GM23338 (cell line): ENCODE measurements around the gene NEXMIF. TPM values are rescaled to one million over a fixed set of nuclear protein-coding genes. Genes with fewer than 3 reads are reported as not detected.

Source experiments
- ATAC-seq: fragments of 200-7000 bp; cut with Tn5 transposase; 3 replicates; pipeline ENCODE4 v1.9.1; 2020
- DNase-seq: peaks from one replicate; pipeline ENCODE4 v3.0.0-alpha.2; 2015; ENCODE audit warnings: low spot score
- H2AFZ ChIP-seq: fragments of 200-600 bp; sonication (generic); 2 replicates; pipeline ENCODE4 v1.8.0; 2016; ENCODE audit warnings: antibody characterized with exemption, mild to moderate bottlenecking, moderate library complexity
- H3F3A ChIP-seq: fragments of 200-600 bp; sonication (generic); replicated peaks from 2 replicates; pipeline ENCODE4 v1.8.0; 2017; ENCODE audit warnings: antibody characterized with exemption, mixed run types, low read depth
- H3K27ac ChIP-seq: fragments of 200-600 bp; sonication (generic); 2 replicates; pipeline ENCODE4 v1.6.1; 2016; ENCODE audit warnings: low read depth
- H3K27me3 ChIP-seq: fragments of 200-600 bp; sonication (generic); 2 replicates; pipeline ENCODE4 v1.8.0; 2016; ENCODE audit warnings: mild to moderate bottlenecking, mixed run types, moderate library complexity; ENCODE audit not compliant: insufficient read depth
- H3K36me3 ChIP-seq: fragments of 200-600 bp; sonication (generic); 2 replicates; pipeline ENCODE4 v1.8.0; 2016; ENCODE audit warnings: mild to moderate bottlenecking; ENCODE audit not compliant: insufficient read depth
- H3K4me1 ChIP-seq: fragments of 200-600 bp; sonication (generic); 2 replicates; pipeline ENCODE4 v1.8.0; 2016; ENCODE audit warnings: mild to moderate bottlenecking, moderate library complexity; ENCODE audit not compliant: insufficient read depth
- H3K4me2 ChIP-seq: fragments of 200-600 bp; sonication (generic); 2 replicates; pipeline ENCODE4 v1.7.1; 2017; ENCODE audit warnings: mixed run types
- H3K4me3 ChIP-seq: fragments of 200-600 bp; sonication (generic); 2 replicates; pipeline ENCODE4 v1.6.1; 2016; ENCODE audit warnings: mixed run types
- H3K79me2 ChIP-seq: fragments of 200-600 bp; sonication (generic); replicated peaks from 2 replicates; pipeline ENCODE4 v1.8.0; 2017; ENCODE audit warnings: mild to moderate bottlenecking; ENCODE audit not compliant: insufficient read depth
- H3K9me2 ChIP-seq: fragments of 200-600 bp; sonication (generic); 2 replicates; pipeline ENCODE4 v1.8.0; 2017; ENCODE audit not compliant: insufficient read depth
- H4K20me1 ChIP-seq: fragments of 200-600 bp; sonication (generic); replicated peaks from 2 replicates; pipeline ENCODE4 v1.8.0; 2017; ENCODE audit warnings: mild to moderate bottlenecking; ENCODE audit not compliant: insufficient read depth
- H3K27ac Mint-ChIP-seq: 2 replicates; pipeline ENCODE4 v1.8.0; 2020; ENCODE audit warnings: inconsistent platforms, mild to moderate bottlenecking, moderate library complexity, mixed read lengths
- H3K27me3 Mint-ChIP-seq: 3 replicates; pipeline ENCODE4 v1.8.0; 2022; ENCODE audit warnings: low read depth, mild to moderate bottlenecking, moderate library complexity, mixed read lengths, inconsistent platforms; ENCODE audit not compliant: insufficient read depth, poor library complexity
- H3K36me3 Mint-ChIP-seq: 3 replicates; pipeline ENCODE4 v1.8.0; 2021; ENCODE audit warnings: low read depth, mild to moderate bottlenecking, inconsistent platforms, moderate library complexity, mixed read lengths
- H3K4me1 Mint-ChIP-seq: 3 replicates; pipeline ENCODE4 v1.8.0; 2020; ENCODE audit warnings: mild to moderate bottlenecking, inconsistent platforms, mixed read lengths
- H3K4me3 Mint-ChIP-seq: 3 replicates; pipeline ENCODE4 v1.8.0; 2021; ENCODE audit warnings: moderate library complexity, mild to moderate bottlenecking, inconsistent platforms, mixed read lengths
- H3K9me3 Mint-ChIP-seq: 3 replicates; pipeline ENCODE4 v1.8.0; 2020; ENCODE audit warnings: moderate library complexity, mild to moderate bottlenecking, inconsistent platforms, mixed read lengths
- CREB1 ChIP-seq: fragments of 250-450 bp; sonication (Bioruptor Pico); IDR thresholded peaks from 2 replicates; pipeline ENCODE4 v1.5.0; 2020; ENCODE audit warnings: low read depth, mild to moderate bottlenecking, moderate library complexity
- CTCF ChIP-seq, 2 experiments: fragments of 200-600 bp in 1 of 2; sonication (generic) in 1 of 2; conservative IDR thresholded peaks; 2 replicates each; pipeline versions ENCODE4 v1.5.1 to v1.6.1; 2016 to 2017; ENCODE audit warnings: antibody characterized with exemption in 2 of 2, low read depth in 2 of 2, mild to moderate bottlenecking in 2 of 2, moderate library complexity in 1 of 2
- ETS1 ChIP-seq: IDR thresholded peaks from 2 replicates; pipeline ENCODE4 v1.6.1; 2016; ENCODE audit warnings: antibody characterized with exemption
- EZH2 ChIP-seq: fragments of 200-600 bp; sonication (generic); IDR thresholded peaks from one replicate; pipeline ENCODE4 v1.8.0; 2017; ENCODE audit warnings: antibody characterized with exemption, mild to moderate bottlenecking, low read depth; ENCODE audit not compliant: unreplicated experiment
- EZH2phosphoT487 ChIP-seq: fragments of 200-600 bp; sonication (generic); IDR thresholded peaks from one replicate; pipeline ENCODE4 v1.8.1; 2018; ENCODE audit warnings: antibody characterized with exemption; ENCODE audit not compliant: unreplicated experiment
- JUNB ChIP-seq: IDR thresholded peaks from one replicate; pipeline ENCODE4 v1.6.1; 2016; ENCODE audit warnings: antibody characterized with exemption; ENCODE audit not compliant: unreplicated experiment
- NANOG ChIP-seq: IDR thresholded peaks from 2 replicates; pipeline ENCODE4 v1.6.1; 2016; ENCODE audit warnings: antibody characterized with exemption, borderline replicate concordance
- POLR2AphosphoS5 ChIP-seq: IDR thresholded peaks from 2 replicates; pipeline ENCODE4 v1.6.1; 2016; ENCODE audit warnings: antibody characterized with exemption, low read depth
- REST ChIP-seq: IDR thresholded peaks from one replicate; pipeline ENCODE4 v1.6.1; 2018; ENCODE audit warnings: antibody characterized with exemption; ENCODE audit not compliant: unreplicated experiment
- STAT1 ChIP-seq: IDR thresholded peaks from one replicate; pipeline ENCODE4 v1.6.1; 2016; ENCODE audit warnings: antibody characterized with exemption; ENCODE audit not compliant: unreplicated experiment
- ZNF114 ChIP-seq: fragments of 250-450 bp; sonication (Bioruptor Pico); IDR thresholded peaks from 2 replicates; pipeline ENCODE4 v1.5.0; 2020; ENCODE audit warnings: mild to moderate bottlenecking, moderate library complexity
- ZNF331 ChIP-seq: fragments of 250-450 bp; sonication (Bioruptor Pico); IDR thresholded peaks from 2 replicates; pipeline ENCODE4 v1.5.0; 2020; ENCODE audit warnings: low read depth, mild to moderate bottlenecking, moderate library complexity
- ZNF462 ChIP-seq: fragments of 250-450 bp; sonication (Bioruptor Pico); IDR thresholded peaks from 2 replicates; pipeline ENCODE4 v1.5.0; 2020; ENCODE audit warnings: mild to moderate bottlenecking, moderate library complexity
- polyA plus RNA-seq: library from polyadenylated mRNA; unstranded; fragments of >200 nt; fragmentation: Nextera tagmentation; extraction: Ambion mirVana; gene quantifications from 2 replicates; pipeline ENCODE4 v1.2.1, GENCODE V29; 2016
- total RNA-seq: library from RNA; depleted of rRNA; stranded (reverse); fragments of >200 nt; shearing (Covaris generic); gene quantifications from 2 replicates; pipeline ENCODE4 v1.2.3, GENCODE V29; 2014

Gene NEXMIF
- total and polyA plus RNA-seq, 2 experiments from 2014 or later: 0.16 to 0.76 TPM

- H3K27ac Mint-ChIP-seq: no peak overlapping the region
- no peaks in the 10 kb centered on the region for H3K79me2 ChIP-seq
- TF ChIP-seq POLR2AphosphoS5 (no peak), CTCF (conservative IDR thresholded peaks at IDR 0.05; ENCODE audit: low read depth in 2 of 2) (no peak), ETS1 (no peak), NANOG (no peak), EZH2 (no peak), JUNB (no peak), ZNF331 (CRISPR knock-in tag) (no peak), ZNF462 (no peak), EZH2phosphoT487 (no peak), STAT1 (no peak), REST (no peak), ZNF114 (CRISPR knock-in tag) (no peak), CREB1 (CRISPR knock-in tag) (no peak)
- H2AFZ ChIP-seq: no peak overlapping the region
- peaks cover 7% of the 10 kb centered on the region; the same call in 2 of the 3 replicates for H3K9me3 Mint-ChIP-seq
- no peaks in the 10 kb centered on the region for H3K36me3 ChIP-seq
- H3K4me1 ChIP-seq: no peaks in the 10 kb centered on the region
- H3K27ac ChIP-seq: no peak overlapping the region
- no peaks in the 10 kb centered on the region for H3K9me2 ChIP-seq
- H3K27me3 ChIP-seq: no peaks in the 10 kb centered on the region
- no peaks in the 10 kb centered on the region for H3K36me3 Mint-ChIP-seq
- H3K27me3 Mint-ChIP-seq: no peaks in the 10 kb centered on the region
- H4K20me1 ChIP-seq: no peaks in the 10 kb centered on the region
- H3K4me3 Mint-ChIP-seq: no peak overlapping the region
- H3K4me2 ChIP-seq: no peak overlapping the region
- DNase-seq (no peak), ATAC-seq (no peak)
- no peak overlapping the region for H3K4me3 ChIP-seq
- no peaks in the 10 kb centered on the region for H3F3A ChIP-seq
- H3K4me1 Mint-ChIP-seq: no peaks in the 10 kb centered on the region
These were observed 24.5 kb upstream of the NEXMIF start for GRCh38 chrX:74949717-74950116.
